ENCODE results near the gene GRID1. TPM values are rescaled to one million over a fixed set of nuclear protein-coding genes. Genes with fewer than 3 reads are reported as not detected.

The GRID1 gene
- total and polyA plus RNA-seq, 9 of the 15 experiments (the other 6 are each of a cell fraction or from before 2014, with no cell fraction given) = 0.01 to 7.2 (median 1.2) TPM

DNA sequence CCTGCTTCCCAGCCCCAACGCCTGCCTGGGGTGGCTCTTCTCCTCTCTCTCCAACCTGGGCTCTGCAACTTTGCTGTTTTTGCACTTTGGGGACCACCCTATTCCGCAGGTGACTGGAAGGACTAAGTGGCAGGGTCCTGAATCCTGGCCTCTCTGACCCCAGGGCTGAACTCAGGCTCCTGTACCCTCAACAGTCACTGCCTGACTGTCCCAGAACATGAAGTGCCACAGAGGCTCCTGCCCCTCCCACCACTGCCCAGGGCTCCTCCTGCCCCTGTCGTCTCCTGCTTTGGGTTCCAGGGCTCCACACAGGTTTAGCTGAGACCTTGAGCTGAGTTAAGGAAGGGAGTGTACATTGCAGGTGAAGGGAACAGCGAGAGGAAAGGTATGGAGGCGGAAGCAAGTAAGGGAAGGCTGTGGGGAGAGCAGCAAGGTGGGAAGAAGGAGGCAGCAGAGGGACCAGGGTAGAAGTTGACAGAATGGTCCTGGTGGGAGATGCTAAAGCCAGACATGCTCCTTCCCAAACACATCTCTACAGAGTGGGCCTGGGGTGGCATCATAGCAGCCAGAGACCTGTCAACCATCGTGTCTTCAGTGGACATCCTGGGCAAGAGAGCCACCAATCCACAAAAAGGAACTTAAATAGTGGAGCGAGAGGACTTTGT lies 5.7 kb upstream of the GRID1 start (continued):
- TF ChIP-seq NKRF (IDR thresholded peaks at IDR 0.05; ENCODE audit: borderline replicate concordance) = no peak

GRCh38 chr10:86371691-86372090 lies 5.1 kb upstream of the GRID1 start:
- ChIA-PET POLR2A (no interaction called here), CTCF (ENCODE audit: low intra/inter-chr PET ratio) (no interaction called here)
- no peaks in the 10 kb centered on the region; the same call in 1 of the 2 replicates for H4K20me1 ChIP-seq (replicated peaks; ENCODE audit: control insufficient read depth, insufficient read depth, low read length)

More at GRCh38 chr10:86371691-86372090, 5.1 kb upstream of the GRID1 start:
- FAIRE-seq (no peak), DNase-seq (ENCODE audit: extremely low read depth in 1 of 4, low spot score in 3 of 4) (no peak), ATAC-seq (0 out of 3 replicates have a peak, but pooled peaks have one; percentile 46)
- Histone ChIP-seq H3K27ac (ENCODE audit: extremely low read depth, low read depth, low read length) (no peak overlapping the region), H3K4me1 (replicated peaks in 1 of 2; ENCODE audit: control insufficient read depth in 2 of 2, insufficient read depth in 2 of 2, low read length in 2 of 2) (peaks cover 0 to 8% of the 10 kb centered on the region in 2 experiments; a peak in 2 of 5 replicates), H3K36me3 (ENCODE audit: control insufficient read depth, insufficient read depth, low read length) (no peaks in the 10 kb centered on the region), H3K9ac (ENCODE audit: insufficient read depth in 1 of 2, low read depth in 2 of 2, low read length in 2 of 2) (no peak overlapping the region), H2AFZ (ENCODE audit: low read depth, low read length) (no peak overlapping the region), H3K27me3 (ENCODE audit: control insufficient read depth in 2 of 2, insufficient read depth in 2 of 2, low read length in 2 of 2) (peaks cover 0 to 19% of the 10 kb centered on the region in 2 experiments; a peak in 2 of 5 replicates), H3K79me2 (ENCODE audit: control insufficient read depth, insufficient read depth, low read length) (no peaks in the 10 kb centered on the region), H3K4me2 (ENCODE audit: insufficient read depth, low read length) (no peak overlapping the region), H3K4me3 (no peak overlapping the region), H3K9me1 (ENCODE audit: control insufficient read depth, insufficient read depth, low read length) (no peaks in the 10 kb centered on the region), H3K9me3 (replicated peaks; ENCODE audit: control insufficient read depth, insufficient read depth, low read depth, low read length) (no peaks in the 10 kb centered on the region)
- TF ChIP-seq ZNF121 (CRISPR knock-in tag; conservative IDR thresholded peaks at IDR 0.05) = no peak
- TF ChIP-seq, protein P1, sequence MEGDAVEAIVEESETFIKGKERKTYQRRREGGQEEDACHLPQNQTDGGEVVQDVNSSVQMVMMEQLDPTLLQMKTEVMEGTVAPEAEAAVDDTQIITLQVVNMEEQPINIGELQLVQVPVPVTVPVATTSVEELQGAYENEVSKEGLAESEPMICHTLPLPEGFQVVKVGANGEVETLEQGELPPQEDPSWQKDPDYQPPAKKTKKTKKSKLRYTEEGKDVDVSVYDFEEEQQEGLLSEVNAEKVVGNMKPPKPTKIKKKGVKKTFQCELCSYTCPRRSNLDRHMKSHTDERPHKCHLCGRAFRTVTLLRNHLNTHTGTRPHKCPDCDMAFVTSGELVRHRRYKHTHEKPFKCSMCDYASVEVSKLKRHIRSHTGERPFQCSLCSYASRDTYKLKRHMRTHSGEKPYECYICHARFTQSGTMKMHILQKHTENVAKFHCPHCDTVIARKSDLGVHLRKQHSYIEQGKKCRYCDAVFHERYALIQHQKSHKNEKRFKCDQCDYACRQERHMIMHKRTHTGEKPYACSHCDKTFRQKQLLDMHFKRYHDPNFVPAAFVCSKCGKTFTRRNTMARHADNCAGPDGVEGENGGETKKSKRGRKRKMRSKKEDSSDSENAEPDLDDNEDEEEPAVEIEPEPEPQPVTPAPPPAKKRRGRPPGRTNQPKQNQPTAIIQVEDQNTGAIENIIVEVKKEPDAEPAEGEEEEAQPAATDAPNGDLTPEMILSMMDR (IDR thresholded peaks at IDR 0.05 in 2 of 3, conservative IDR thresholded peaks at IDR 0.05 in 1 of 3; ENCODE audit: insufficient read depth in 2 of 3, low read depth in 1 of 3, low read length in 3 of 3) = 0 out of 6 replicates have a peak, but pooled peaks of 1 of the 3 experiments have one; percentile 19
- no TSS peak for BruUV-seq (replicated peaks)
- intact Hi-C loops (cut with micrococcal nuclease) (loop anchor here (10.0 kb wide), 1 partner anchor 1827 kb away; no protein-coding TSS in a partner anchor), in situ Hi-C loops (cut with MboI) (loop anchor here (10.0 kb wide), 1 partner anchor 107 kb away; no protein-coding TSS in a partner anchor)
- 0% methylated on average over 1 of the region's 5 CpGs for WGBS (ENCODE audit: insufficient coverage, low coverage, missing lambda C conversion rate)
